GM19372 (cell line): ENCODE results near the gene GXYLT1.
"Not testable (repeated sequence)": the region's sequence is repeated elsewhere in the genome, so short reads cannot be mapped to it uniquely, and the experiment has no call there.

Source experiments
- ATAC-seq: cut with Tn5 transposase; IDR thresholded peaks from one replicate; pipeline ENCODE4 v1.9.1; 2021; ENCODE audit warnings: mild to moderate bottlenecking, low read depth, moderate library complexity; ENCODE audit not compliant: unreplicated experiment

Gene GXYLT1

DNA sequence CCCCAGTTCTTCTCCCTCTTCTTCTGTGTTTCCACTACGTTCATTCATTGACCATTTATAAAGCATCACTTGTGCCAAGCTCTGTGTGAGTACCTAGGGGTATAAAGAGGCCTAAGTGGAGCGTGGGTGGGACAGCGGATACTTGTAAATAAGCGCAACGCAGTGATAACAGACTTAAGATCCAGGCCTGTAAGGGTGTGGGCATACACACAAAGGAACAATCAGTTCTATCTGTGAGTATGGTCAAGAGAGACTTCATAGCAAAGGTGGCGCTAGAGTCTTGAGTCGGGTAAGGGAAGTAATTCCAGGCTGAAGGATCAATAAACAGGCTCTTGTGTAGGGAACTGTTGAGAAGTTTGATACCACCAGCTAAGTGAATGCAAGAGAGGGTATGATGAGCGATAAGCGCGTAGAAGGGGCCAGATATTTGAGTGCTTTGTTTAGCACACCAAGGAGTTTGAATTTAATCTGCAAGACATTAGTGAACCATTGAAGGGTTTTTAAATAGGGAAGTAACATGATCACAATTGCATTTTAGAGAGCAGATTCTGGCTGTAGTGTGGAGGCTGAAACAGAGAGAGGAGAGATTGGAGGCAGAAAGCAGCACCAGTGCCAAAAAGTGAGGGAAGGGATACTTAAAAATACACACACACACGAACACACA, 1.0 kb upstream of the GXYLT1 start:
- no peak for ATAC-seq

GRCh38 chr12:42145197-42145549, 499 bp upstream of the GXYLT1 start:
- ATAC-seq = no peak

DNA sequence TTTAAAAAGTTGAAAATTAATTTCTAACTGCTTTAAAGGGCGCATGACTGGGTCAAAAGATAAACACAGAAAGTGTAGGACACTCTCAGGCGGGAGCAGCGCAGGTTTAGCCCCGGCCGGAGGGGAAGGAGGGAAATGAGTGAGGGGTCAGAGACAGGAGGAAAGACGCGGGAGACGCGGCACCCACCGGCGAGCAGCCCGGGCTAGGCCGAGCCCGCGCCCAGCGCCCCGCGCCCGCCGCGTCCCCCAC, 591 bp downstream of the GXYLT1 start:
- ATAC-seq = no peak

DNA sequence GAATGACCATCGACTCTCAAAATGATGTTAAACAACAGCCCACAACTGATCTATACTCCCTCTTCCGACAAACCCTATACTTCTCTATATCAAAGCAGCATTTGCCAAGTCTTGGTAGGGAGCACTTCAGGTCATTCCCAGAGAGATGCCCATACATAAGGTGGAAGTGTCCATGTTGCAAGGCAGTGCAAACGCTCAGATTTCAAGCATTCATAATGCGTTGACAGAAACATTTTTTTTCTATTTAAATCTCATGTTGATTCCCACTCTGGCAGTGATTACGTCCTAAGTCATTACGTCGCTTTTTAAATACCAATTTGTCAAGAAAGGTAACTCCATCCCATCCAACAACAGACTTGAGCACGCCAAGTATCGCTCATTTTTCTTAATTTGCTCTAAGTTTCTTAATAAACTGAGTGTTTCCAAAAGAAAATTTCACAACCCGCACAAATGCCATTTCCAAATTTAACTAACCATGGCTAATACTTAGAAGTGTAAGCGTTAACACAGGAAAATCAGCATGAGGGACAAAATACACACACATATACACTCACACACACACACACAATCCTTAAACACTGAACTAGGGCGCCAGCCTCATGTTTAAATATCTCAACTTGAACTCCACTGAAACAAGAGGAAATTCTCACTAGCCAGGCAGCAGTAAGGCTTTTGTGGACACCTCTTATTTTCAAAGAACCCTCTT, 1.1 kb downstream of the GXYLT1 start:
- ATAC-seq = no peak

DNA sequence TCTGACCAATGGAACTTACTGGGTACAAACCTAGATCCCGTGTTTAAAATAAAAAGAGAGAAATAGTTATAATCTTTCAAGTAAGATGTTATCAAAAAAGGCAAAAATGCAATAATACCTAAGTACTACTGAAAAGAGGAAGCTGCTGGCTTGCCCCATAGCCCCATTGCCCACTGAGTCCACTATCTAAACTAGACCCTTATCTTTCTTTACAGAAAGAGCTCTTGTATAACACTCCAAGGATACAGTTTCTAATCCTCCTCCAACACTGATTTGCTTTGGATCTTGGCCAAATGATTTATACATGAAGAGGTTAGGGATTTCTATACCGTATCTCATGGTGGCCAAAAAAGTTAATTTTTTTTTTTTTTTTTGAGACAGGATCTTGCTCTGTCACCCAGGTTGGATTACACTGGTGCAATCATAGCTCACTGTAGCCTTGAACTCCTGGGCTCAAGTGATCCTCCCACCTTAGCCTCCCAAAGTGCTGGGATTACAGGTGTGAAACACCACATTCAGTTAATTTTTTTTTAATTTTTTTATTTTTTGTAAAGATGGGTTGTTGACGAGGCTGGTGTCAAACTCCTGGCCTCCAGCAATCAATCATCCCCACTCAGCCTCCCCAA, 2.6 kb downstream of the GXYLT1 start:
- ATAC-seq = no peak

GRCh38 chr12:42140901-42141300, 3.8 kb downstream of the GXYLT1 start:
- ATAC-seq = no peak

- no peak for ATAC-seq
Observed at GRCh38 chr12:42135259-42135814, 9.3 kb downstream of the GXYLT1 start.

- ATAC-seq = no peak
Observed at GRCh38 chr12:42130672-42131402, 13.8 kb downstream of the GXYLT1 start.

GRCh38 chr12:42129595-42130204, 15.0 kb downstream of the GXYLT1 start:
- no peak for ATAC-seq

- no peak for ATAC-seq
Observed at GRCh38 chr12:42128888-42129287, 15.8 kb downstream of the GXYLT1 start.

GRCh38 chr12:42128327-42128726, 16.3 kb downstream of the GXYLT1 start:
- no peak for ATAC-seq

- no peak for ATAC-seq
Observed at GRCh38 chr12:42126963-42127362, 17.7 kb downstream of the GXYLT1 start.

GRCh38 chr12:42125388-42125767, 19.3 kb downstream of the GXYLT1 start:
- no peak for ATAC-seq

DNA sequence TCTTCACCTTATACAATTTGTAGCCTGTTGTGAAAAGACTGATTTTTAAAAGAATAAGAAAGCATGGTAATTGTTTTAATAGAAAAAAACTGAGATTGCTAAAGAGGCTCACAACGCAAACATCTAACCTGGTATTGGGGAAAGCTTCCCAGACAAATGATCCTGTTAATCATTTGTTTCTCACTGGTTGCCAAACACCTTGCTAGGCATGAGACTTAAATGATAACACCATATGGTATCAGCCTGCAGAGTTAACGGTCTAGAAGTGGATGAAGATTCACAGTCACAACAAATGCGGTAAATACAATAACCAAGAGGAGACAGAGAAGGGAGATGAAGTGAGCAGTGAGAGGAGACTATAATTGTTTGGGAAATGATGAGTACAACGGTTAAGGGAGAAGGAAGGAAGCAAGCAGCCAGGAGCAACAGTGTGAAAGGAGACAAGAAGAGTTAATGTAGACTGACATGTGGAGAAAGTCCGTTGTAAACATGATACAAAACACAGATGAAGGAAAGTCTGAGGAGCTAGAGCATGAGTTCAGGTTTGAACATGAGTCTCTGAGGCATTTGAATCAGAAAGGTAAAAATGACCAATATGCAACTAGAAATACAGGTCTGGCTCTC, 19.8 kb downstream of the GXYLT1 start:
- ATAC-seq = no peak

DNA sequence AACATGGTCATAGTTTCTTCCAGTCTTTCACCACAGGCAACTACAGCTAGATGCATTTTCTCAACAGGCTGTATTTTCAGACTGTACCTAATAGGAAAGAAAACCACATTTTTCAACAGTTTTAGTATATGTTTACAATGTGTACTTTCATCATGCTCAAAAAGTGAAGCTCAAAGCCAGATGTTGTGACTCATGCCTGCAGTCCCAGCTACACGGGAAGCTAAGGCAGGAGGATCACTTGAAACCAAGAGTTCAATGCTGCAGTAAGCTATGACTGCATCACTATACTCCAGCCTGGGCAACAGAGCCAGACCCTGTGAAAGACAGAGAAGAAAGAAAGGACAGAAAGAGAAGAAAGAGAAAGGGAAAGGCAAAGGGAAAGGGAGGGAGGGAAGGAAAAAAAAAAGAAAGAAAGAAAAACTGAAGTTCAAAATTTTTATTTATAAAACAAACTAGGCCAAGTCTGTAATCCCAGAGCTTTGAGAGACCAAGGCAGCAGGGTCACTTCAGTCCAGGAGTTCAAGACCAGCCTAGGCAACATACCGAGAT, 25.5 kb downstream of the GXYLT1 start:
- no peak for ATAC-seq

DNA sequence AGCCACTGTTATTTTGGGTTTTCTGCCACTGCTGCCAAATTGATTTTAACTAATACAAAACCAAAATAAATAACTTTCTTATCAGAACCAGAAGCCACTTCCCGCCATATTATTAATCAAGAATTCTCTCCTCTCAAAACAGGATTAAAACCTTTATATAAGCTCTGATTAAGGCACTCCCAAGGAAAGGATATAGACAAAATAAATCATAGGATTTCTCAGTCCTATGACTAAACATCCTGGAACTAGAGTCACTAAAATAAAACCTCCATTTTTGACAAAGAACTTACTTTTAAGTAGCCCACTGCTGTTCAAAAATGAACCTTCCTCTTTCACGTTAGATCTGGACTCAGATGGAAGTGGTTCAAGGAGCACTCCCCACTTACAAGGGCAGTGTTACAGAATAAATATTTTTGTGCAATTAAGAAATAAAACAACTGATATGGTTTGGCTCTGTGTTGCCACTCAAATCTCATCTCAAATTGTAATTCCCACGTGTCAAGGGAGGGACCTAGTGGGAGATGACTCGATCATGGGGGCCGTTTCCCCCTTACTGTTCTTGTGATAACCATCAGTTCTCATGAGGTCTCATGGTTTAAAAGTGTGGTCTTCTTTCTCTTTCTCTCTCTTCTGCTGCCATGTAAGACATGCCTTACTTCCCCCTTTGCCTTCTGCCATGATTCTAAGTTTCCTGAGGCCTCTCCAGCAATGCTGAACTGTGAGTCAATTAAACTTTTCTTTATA, 26.4 kb downstream of the GXYLT1 start:
- no peak for ATAC-seq

DNA sequence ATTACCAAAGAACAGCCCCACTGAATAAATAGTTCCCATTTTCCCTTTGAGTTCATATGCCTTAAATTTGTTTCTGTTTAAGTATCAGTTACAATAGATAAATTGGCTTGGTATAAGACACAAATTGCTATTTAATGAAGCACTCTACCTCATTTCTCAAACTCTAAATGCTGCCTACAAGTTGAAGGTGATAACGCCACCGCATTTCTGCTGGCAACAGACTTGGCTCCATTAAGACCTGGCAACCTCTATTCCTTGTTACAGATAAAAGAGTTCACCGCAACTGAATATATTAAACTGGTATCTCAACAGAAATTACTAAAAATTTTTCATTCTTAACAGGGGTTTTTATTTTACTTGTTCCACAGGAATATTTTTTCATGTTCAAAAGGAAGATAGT, 35.6 kb downstream of the GXYLT1 start:
- no peak for ATAC-seq

- ATAC-seq = not testable (repeated sequence)
Observed at GRCh38 chr12:42106791-42107190, 37.9 kb downstream of the GXYLT1 start.

DNA sequence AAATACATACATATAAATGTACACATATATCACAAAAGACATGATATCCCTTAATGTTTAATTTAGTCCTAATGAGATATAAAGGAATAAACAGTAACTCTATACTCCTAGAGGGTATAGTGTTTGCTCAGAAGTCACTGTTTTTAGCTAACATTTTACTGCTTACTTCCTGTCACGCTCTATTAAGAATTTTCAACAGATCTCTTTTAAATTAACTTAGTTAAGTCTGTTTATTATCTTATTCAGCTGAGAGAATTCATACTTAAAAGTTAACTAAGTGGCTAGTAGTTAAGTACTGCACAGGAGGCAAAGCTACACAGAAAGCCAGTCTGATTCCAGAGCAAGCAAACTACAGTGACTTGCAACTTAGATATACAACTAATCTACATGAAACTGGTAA, 39.9 kb downstream of the GXYLT1 start:
- ATAC-seq = no peak
